ENCODE results near the gene COL6A3.
"Not testable (repeated sequence)": the region's sequence is repeated elsewhere in the genome, so short reads cannot be mapped to it uniquely, and the experiment has no call there.

Gene COL6A3

DNA sequence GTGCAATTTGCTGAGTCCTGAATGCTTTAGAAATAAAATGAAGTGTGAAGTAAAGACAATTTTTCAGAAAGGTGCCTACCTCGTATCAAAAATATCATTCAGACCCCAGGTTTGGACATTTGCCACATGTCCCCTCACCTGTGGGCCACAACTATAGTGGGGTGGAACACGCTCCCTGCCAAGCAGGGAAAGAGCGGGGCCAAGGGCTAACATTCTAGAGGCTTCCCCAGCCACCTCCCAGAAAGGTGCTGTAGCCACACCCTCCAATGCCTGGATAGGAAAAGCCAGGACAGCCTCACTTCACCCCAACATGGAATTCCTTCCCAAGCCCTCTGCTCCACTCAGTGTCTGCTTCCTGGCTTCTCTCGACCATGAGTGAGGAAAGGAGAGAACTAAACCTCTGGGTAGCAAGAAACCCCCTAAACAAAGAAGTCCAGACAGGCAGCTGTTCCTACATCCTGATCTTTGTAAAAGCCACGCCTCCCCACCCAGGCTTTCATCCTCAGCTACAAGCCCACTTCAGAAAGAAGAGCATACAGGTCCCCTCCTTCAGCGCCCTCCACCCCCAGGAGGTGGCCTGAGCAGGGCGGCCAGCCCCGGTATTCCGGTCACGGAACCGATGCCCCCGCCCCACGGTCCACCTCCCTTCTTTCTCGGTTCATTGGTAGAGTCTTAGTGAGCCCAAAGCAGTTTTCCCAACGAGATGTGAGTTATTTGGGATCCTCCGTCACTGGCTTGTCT, 2.1 kb downstream of the COL6A3 start:
- ATAC-seq, result no peak
- no peak overlapping the region for H3K27ac Mint-ChIP-seq

DNA sequence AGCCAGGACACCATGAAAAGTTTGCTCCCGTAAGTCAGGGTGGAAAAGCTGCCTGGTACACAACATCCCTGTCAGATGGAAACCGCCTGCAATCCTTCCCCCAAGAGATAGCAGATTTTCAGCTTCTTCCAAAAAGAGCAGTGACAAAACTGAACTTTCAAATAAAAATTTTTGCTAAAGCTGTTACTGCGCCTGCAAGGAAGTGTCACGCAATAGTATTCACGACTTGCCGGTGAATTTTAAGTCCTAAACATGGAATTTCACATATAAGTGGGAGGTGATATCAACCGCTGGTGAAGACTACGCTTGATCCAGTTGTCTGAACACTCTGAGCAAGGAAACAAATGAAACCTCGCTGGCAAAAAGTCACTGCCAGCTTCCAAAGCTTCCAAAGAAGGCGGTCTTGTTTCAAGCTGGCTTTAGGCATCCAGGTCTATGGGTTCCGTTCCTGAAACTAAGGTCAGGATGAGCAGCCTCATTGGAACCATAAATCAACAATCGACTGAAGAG, 2.8 kb downstream of the COL6A3 start:
- H3K27ac Mint-ChIP-seq, result no peak overlapping the region
- no peaks in the 10 kb centered on the region for H3K9me3 Mint-ChIP-seq
- no peak for DNase-seq (ENCODE audit: low spot score in 2 of 2)
- H3K4me3 Mint-ChIP-seq, result no peak overlapping the region
- peaks cover 11% of the 10 kb centered on the region for H3K36me3 Mint-ChIP-seq
- no peak for ATAC-seq
- no peaks in the 10 kb centered on the region for H3K4me1 Mint-ChIP-seq

More for the DNA sequence above, 2.1 kb downstream of the COL6A3 start:
- H3K4me3 Mint-ChIP-seq, result no peak overlapping the region
- H3K4me1 Mint-ChIP-seq, result no peaks in the 10 kb centered on the region
- no peak for DNase-seq (ENCODE audit: low spot score in 2 of 2)
- H3K36me3 Mint-ChIP-seq, result peaks cover 15% of the 10 kb centered on the region
- no peaks in the 10 kb centered on the region for H3K9me3 Mint-ChIP-seq

DNA sequence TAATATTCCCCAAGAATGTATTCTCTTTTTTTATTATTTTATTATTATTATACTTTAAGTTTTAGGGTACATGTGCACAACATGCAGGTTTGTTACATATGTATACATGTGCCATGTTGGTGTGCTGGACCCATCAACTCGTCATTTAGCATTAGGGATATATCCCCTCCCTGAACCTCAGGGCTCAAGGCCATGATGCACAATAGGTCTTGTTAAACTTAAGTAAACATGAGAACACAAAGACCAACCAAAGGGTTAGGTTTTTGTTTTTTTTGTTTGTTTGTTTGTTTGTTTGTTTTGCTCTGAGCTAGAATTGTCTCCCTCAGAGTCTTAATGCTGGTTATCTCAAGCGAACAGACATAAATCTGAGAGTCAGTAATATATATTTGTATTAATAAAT, 4.7 kb downstream of the COL6A3 start:
- not testable (repeated sequence) for ATAC-seq

DNA sequence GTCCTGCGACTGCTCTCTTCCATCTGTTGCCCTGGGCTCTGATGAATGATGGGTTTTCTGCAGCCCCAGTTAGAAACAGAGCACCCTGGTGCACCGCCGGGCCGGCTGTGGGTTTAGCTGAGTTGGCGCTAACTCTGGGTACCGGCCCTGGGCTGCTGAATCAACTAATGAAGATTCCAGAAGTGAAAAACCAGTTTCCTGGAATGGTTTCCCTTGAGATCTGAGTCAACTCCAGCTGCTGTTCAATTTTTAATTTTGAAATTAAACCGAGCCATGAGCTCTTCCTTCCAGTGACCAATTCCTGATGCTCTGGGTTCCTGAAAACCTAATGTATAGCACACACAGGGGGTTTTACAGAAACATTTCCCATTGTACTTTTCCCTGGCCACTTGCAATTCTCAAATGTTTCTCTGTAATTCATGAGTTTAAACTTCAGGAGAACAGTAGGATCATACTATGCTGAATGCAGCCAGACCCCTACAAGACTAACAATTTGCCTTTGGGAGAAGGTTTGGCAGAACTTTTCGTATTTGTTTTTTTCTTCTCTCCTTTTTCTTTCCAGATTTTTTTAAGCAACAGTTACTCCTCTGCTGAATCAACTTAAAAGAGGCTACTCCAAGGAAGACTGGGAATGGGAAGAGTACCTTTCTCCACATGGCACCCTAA, 5.5 kb downstream of the COL6A3 start:
- ATAC-seq (no peak), DNase-seq (ENCODE audit: low spot score in 2 of 2) (no peak)
- H3K9me3 Mint-ChIP-seq, result no peaks in the 10 kb centered on the region
- H3K36me3 Mint-ChIP-seq, result no peaks in the 10 kb centered on the region
- no peaks in the 10 kb centered on the region for H3K4me1 Mint-ChIP-seq
- no peak overlapping the region for H3K27ac Mint-ChIP-seq
- H3K4me3 Mint-ChIP-seq, result no peak overlapping the region

More for the DNA sequence above, 4.7 kb downstream of the COL6A3 start:
- not testable (repeated sequence) for DNase-seq (ENCODE audit: low spot score in 2 of 2); H3K27ac Mint-ChIP-seq; H3K9me3 Mint-ChIP-seq; H3K36me3 Mint-ChIP-seq; H3K4me3 Mint-ChIP-seq; H3K4me1 Mint-ChIP-seq

DNA sequence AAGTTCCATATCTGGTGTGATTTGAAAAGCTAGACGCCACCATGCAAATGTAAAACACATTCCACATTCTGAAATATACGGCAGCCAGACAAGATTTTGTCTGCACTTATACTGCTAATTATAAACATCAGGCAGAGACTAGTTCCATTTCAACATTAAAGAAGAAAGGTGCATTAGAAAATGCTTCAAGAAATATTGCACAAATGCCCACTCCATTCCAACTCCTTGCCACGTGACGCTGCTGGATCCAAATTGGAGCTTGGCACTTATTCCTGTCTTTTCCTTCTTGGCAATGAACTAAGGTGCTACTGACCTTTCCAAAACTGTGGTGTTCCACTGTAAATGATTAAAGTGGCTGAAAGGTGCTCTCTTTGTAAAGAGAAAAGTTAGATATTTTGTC, 6.3 kb downstream of the COL6A3 start:
- no peaks in the 10 kb centered on the region for H3K9me3 Mint-ChIP-seq
- H3K27ac Mint-ChIP-seq, result no peak overlapping the region
- ATAC-seq, result no peak
- H3K36me3 Mint-ChIP-seq, result no peaks in the 10 kb centered on the region
- no peaks in the 10 kb centered on the region for H3K4me1 Mint-ChIP-seq
- H3K4me3 Mint-ChIP-seq, result no peak overlapping the region
- DNase-seq (ENCODE audit: low spot score in 2 of 2), result no peak

DNA sequence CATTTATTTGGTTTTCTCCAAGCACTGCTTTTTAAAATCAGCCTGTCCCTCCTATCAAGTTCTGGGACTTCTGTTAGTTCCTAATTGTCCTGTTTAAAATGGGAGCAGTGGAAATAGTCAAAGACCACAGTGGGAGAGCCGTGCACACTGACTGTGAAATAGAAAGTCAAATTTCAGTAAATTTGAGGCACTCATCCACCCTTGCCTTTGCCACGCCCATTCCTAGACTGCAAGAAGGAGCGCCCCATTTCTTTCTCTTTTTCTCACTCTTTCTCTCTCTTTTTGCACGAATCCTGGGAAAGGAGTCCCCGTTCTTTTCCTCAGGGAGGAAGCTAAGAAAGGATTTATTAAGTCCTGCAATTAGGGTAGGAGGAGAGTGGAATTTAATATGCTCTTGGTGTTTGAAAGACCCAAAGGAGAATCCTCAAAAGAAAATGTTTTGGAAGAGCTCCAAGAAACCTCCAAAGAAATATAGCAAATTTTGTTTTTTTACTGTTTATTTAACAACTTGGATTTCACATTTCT, 7.5 kb downstream of the COL6A3 start:
- Mint-ChIP-seq H3K4me1 (no peaks in the 10 kb centered on the region), H3K36me3 (no peaks in the 10 kb centered on the region)

DNA sequence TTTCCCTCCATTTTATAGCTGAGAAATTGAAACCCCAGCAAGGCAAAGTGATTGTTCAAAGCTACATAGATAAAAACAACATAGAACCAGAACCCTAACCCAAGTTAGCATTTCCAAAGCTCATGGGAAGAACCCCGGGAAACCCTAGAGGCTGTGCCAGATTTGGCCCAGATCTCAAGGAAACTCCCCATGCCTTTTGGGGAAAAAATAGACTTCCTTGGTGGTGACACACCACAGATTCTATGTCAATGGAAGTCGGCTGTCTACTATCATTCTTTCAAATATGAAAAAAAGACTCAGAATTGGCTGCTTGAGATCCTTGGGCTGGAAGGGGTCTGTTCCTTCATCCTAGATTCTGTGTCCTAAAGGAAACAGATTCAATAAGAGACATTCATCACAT, 8.4 kb downstream of the COL6A3 start:
- H3K9me3 Mint-ChIP-seq, result no peaks in the 10 kb centered on the region
- no peak overlapping the region for H3K4me3 Mint-ChIP-seq

More for the DNA sequence above, 7.5 kb downstream of the COL6A3 start:
- no peak for DNase-seq (ENCODE audit: low spot score in 2 of 2)
- H3K9me3 Mint-ChIP-seq, result no peaks in the 10 kb centered on the region
- no peak for ATAC-seq
- no peak overlapping the region for H3K4me3 Mint-ChIP-seq
- no peak overlapping the region for H3K27ac Mint-ChIP-seq

DNA sequence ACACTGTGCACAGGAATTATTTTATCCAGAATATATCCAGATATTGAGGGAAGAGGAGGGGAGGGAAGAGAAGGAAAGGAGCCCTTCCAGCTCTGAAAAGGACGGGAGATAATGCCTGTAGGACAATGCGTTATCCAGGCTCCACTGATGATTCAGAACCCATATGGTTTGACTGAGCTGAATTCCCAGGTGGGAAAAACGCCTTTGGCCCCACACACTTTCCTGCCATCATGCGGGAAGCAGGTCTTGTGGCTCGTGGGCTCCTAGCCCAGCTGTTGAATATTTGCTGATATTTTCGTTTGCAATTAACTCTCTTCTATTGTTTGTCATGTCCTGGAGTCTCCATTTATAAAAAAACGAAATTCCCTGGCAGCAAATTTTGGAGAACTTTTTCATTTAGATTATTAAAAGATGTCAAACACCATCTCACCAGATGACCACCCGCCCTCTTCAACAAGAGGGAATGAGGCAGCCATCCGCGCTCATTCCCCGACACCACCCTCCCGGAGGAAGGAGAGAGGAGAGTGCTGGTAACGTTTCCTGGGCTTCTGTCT, 8.9 kb downstream of the COL6A3 start:
- ATAC-seq (no peak), DNase-seq (ENCODE audit: low spot score in 2 of 2) (no peak)
- no peak overlapping the region for H3K27ac Mint-ChIP-seq
- H3K4me3 Mint-ChIP-seq, result no peak overlapping the region
- no peaks in the 10 kb centered on the region for H3K4me1 Mint-ChIP-seq
- H3K36me3 Mint-ChIP-seq, result no peaks in the 10 kb centered on the region
- H3K9me3 Mint-ChIP-seq, result no peaks in the 10 kb centered on the region

More for the DNA sequence above, 8.4 kb downstream of the COL6A3 start:
- DNase-seq (ENCODE audit: low spot score in 2 of 2) (no peak), ATAC-seq (no peak)
- Mint-ChIP-seq H3K36me3 (no peaks in the 10 kb centered on the region), H3K27ac (no peak overlapping the region), H3K4me1 (no peaks in the 10 kb centered on the region)

DNA sequence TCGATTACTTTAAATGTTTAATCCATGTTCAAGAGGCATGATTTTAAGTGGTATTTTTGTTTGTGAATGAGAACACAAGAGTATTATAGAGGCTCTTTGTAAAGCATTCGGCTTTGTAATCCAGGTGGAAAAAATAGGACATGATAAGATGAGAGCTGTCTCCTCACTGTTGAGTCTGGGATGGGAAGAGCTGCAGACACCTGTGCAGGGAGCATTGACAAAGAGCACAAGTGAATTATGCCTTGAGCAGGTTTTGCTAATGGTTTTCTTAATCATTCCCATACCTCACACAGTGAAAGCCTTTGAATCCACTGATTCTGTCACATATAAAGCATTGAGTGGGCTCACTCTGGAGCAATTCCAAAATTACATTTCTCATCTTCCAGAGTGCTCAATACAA, 9.6 kb downstream of the COL6A3 start:
- Mint-ChIP-seq H3K4me1 (no peaks in the 10 kb centered on the region), H3K4me3 (no peak overlapping the region), H3K9me3 (no peaks in the 10 kb centered on the region), H3K27ac (no peak overlapping the region), H3K36me3 (no peaks in the 10 kb centered on the region)
- no peak for ATAC-seq
- DNase-seq (ENCODE audit: low spot score in 2 of 2), result no peak

DNA sequence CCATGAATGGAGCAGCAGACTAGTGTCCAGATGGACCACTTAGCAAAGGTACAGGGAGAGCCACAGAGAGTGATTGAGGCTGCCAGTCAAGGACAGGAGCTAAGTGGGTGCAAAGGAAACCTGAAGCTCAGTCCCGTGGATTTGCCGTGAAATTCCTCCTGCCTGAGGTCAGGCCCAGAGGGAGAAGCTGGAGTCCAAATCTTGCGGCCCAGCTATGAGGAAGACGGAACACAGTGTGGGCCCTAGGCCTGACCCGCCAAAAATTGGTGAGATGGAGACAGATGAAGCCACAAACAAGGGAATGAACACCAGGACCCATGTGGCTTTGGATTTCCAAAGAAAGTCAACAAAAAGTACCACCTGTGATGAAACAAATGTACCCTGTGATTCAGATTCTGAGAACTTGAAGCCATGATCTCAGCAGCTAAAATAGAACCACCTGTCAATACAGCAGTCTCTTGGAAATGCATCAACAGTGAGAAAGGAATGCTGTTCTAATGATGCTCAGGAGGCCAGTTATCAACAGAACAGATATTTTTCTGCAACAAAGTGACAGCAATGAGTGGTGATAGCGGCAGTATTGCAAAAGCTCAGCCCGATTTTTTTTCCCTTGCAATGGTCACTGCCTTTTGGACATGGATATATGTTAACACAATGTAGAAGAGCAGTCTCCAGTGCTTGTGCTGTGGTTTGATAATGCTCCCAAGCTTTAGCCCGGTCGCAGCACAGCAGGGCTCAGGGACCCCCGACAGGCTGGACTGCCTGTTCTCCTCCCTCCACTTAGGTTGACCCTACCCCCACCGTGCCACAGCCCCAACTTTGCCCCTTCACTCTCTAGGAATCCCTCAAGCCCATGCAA, 10.7 kb downstream of the COL6A3 start:
- no peak for DNase-seq (ENCODE audit: low spot score in 2 of 2)
- Mint-ChIP-seq H3K4me3 (no peak overlapping the region), H3K27ac (no peak overlapping the region), H3K4me1 (no peaks in the 10 kb centered on the region), H3K36me3 (no peaks in the 10 kb centered on the region), H3K9me3 (no peaks in the 10 kb centered on the region)
- no peak for ATAC-seq

DNA sequence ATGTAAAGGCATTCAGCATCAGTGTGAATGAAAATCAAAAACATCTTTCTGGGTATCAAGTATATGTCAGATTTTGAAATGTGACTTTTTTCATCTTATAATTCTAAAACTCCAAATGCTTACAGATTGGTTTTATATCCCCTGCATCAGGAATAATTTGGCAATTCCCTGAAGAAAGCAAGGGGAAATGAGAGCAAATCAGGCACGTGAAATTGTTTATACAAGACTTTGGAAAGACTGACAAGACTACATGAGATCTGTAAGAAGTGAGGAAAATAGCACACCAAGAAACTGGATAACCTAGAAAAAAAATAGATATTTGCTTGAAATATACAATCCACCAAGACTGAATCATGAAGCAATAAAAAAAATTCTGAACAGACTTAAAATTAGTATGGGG, 13.8 kb downstream of the COL6A3 start:
- no peaks in the 10 kb centered on the region for H3K9me3 Mint-ChIP-seq
- no peak for ATAC-seq
- no peak for DNase-seq (ENCODE audit: low spot score in 2 of 2)
- H3K27ac Mint-ChIP-seq, result no peak overlapping the region
- H3K4me1 Mint-ChIP-seq, result no peaks in the 10 kb centered on the region
- peaks cover 11% of the 10 kb centered on the region for H3K36me3 Mint-ChIP-seq
- no peak overlapping the region for H3K4me3 Mint-ChIP-seq

DNA sequence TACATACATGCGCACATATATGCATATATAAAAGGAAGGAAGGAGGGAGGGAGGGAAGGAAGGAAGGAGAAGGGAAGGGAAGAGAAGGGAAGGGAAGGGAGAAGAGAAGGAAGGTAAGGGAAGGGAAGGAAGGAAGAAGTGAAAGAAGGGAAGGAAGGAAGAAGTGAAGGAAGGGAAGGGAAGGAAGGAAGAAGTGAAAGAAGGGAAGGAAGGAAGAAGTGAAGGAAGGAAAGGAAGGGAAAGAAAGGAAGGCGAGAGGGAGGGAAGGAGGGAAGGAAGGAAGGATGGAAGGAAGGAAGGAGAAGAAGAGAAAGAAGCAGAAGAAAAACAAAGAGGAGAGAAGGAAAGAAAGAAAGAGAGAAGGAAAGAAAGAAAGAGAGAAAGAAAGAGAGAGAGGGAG, 16.9 kb downstream of the COL6A3 start:
- DNase-seq (ENCODE audit: low spot score in 2 of 2) (no peak), ATAC-seq (no peak)
- no peak overlapping the region for H3K27ac Mint-ChIP-seq
- no peaks in the 10 kb centered on the region for H3K9me3 Mint-ChIP-seq
- H3K36me3 Mint-ChIP-seq, result peaks cover 18% of the 10 kb centered on the region
- H3K4me1 Mint-ChIP-seq, result no peaks in the 10 kb centered on the region
- H3K4me3 Mint-ChIP-seq, result no peak overlapping the region

DNA sequence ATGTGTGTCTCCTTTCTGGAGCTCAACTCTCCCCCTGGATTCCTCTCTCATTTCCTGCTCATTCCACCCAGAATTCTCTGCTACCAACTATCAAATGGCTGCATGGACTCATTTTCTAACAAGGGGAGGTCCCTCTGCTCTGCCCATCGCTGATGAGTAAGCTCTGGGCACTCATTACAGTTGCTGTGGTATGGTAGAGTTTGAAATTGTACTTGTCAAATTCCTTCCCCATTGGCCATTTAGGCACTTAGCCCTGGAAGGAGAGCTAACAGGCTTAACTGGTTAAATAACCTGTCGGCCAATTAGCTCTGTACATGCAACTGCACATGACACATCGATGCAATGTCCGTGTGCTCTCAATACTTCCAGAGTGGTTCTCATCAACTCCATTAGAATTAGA, 20.4 kb downstream of the COL6A3 start:
- no peak for ATAC-seq
- no peak for DNase-seq (ENCODE audit: low spot score in 2 of 2)
- H3K4me1 Mint-ChIP-seq, result no peaks in the 10 kb centered on the region
- no peak overlapping the region for H3K27ac Mint-ChIP-seq
- H3K4me3 Mint-ChIP-seq, result no peak overlapping the region
- peaks cover 18% of the 10 kb centered on the region for H3K36me3 Mint-ChIP-seq
- H3K9me3 Mint-ChIP-seq, result no peaks in the 10 kb centered on the region

DNA sequence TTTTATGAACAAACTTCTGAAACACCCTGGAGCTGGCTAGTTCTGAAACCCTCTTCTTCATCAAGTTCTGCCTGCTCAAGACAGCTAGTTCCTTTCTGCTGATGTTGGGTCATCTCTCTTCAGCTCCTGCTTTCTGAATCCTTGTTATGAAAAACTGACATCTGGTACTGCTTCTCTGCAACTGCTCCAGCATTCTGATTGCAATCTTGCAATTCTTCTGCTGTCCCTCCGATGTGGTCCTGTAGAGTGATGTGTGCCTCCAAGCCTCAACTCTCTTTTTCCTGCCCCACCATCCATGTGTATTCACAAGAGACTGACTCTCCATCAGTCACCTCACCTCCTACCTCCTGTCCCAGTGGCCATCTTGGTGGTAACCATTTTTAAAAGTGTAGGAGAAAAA, 21.8 kb downstream of the COL6A3 start:
- no peak overlapping the region for H3K27ac Mint-ChIP-seq
- peaks cover 18% of the 10 kb centered on the region for H3K36me3 Mint-ChIP-seq
- no peak for DNase-seq (ENCODE audit: low spot score in 2 of 2)
- H3K9me3 Mint-ChIP-seq, result no peaks in the 10 kb centered on the region
- no peak for ATAC-seq
- no peak overlapping the region for H3K4me3 Mint-ChIP-seq
- H3K4me1 Mint-ChIP-seq, result no peaks in the 10 kb centered on the region

DNA sequence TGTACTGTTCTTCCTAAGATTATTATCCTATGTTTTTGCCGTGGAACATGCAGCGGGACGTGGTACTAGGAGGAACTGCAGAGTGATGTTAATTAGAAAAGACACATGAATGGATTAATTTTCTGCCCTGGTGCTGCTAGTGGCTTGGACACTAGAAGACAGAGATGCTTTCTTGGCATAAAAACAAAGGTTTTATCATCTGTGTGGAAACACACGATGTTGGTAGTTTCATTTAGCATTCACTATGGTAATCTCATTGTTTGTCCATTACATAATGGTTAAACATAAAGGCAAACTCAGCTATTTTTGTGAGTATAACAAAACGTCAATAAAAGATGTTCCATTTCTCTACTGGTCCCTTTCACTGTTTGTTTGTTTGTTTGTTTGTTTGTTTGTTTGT, 22.8 kb downstream of the COL6A3 start:
- H3K4me1 Mint-ChIP-seq, result no peaks in the 10 kb centered on the region
- H3K4me3 Mint-ChIP-seq, result no peak overlapping the region
- no peaks in the 10 kb centered on the region for H3K9me3 Mint-ChIP-seq
- no peak overlapping the region for H3K27ac Mint-ChIP-seq
- DNase-seq (ENCODE audit: low spot score in 2 of 2) (no peak), ATAC-seq (no peak)
- peaks cover 16% of the 10 kb centered on the region for H3K36me3 Mint-ChIP-seq

Measured in stimulated activated effector memory CD8-positive, alpha-beta T cell treated with anti-CD3 and anti-CD28 coated beads, Interleukin-12 subunit alpha, Interleukin-12 subunit beta, amount 100 ng/mL, for 72 hours (primary cell).